Prostate gland (tissue), 2 donors: Measurements from ENCODE around the gene PDXK. TPM values are rescaled to one million over a fixed set of nuclear protein-coding genes. Genes with fewer than 3 reads are reported as not detected.

Experiments used
- DNase-seq: peaks from one replicate; pipeline ENCODE4 v3.0.0-alpha.2; 2019; ENCODE audit warnings: low spot score
- H3K27ac ChIP-seq, 2 donors: fragments of 200-600 bp; sonication (generic); 2 replicates each; pipeline ENCODE4 v1.5.1; 2017 to 2019
- H3K27me3 ChIP-seq: fragments of 200-600 bp; sonication (generic); replicated peaks from 2 replicates; pipeline ENCODE4 v1.5.1; 2019; ENCODE audit not compliant: insufficient read depth
- H3K36me3 ChIP-seq, 2 donors: fragments of 200-600 bp; sonication (generic); 1 replicate in 1 of 2; 2 replicates in 1 of 2; pipeline versions ENCODE4 v1.5.1 to v1.8.1; 2017 to 2019
- H3K4me1 ChIP-seq: fragments of 200-600 bp; sonication (generic); replicated peaks from 2 replicates; pipeline ENCODE4 v1.5.1; 2019
- H3K4me3 ChIP-seq, 2 donors: fragments of 200-600 bp; sonication (generic); 2 replicates each; pipeline ENCODE4 v1.5.1; 2017 to 2019
- H3K9me3 ChIP-seq: fragments of 200-600 bp; sonication (generic); 2 replicates; pipeline ENCODE4 v1.5.1; 2017
- POLR2A ChIP-seq: fragments of 450-650 bp; IDR thresholded peaks from one replicate; pipeline ENCODE4 v1.6.1; 2016; ENCODE audit warnings: antibody characterized with exemption, mild to moderate bottlenecking
- POLR2AphosphoS5 ChIP-seq: sonication (generic); formaldehyde crosslinking; IDR thresholded peaks from one replicate; pipeline ENCODE4 v1.6.1; 2017; ENCODE audit warnings: antibody characterized with exemption
- WGBS: methylation state at CpG from one replicate; pipeline ENCODE4 v1.1.5; 2018; 5-methylcytosine and 5-hydroxymethylcytosine counted together
- intact Hi-C: fragments of 100-400 bp; cut with DNase I; formaldehyde crosslinking; loops from one replicate; pipeline ENCODE4 v1.14.2; 2022
- total RNA-seq, 2 donors: library from RNA; depleted of rRNA; stranded (reverse); fragments of >200 nt; gene quantifications; one replicate each; pipeline ENCODE4 v1.1.0, GENCODE V29; 2016
- TF ChIP-seq, protein P1 (sequence below), 4 experiments: fragments of 200-600 bp in 2 of 4; fragments of 450-650 bp in 2 of 4; sonication (generic) in 2 of 4; IDR thresholded peaks; 1 replicate in 3 of 4; 2 replicates in 1 of 4; pipeline ENCODE4 v1.5.1; 2016 to 2019; ENCODE audit warnings: antibody characterized with exemption in 4 of 4, mild to moderate bottlenecking in 2 of 4, moderate library complexity in 2 of 4

The PDXK gene
- total RNA-seq, 2 donors from 2014 or later, result 61.4 to 161 TPM

DNA sequence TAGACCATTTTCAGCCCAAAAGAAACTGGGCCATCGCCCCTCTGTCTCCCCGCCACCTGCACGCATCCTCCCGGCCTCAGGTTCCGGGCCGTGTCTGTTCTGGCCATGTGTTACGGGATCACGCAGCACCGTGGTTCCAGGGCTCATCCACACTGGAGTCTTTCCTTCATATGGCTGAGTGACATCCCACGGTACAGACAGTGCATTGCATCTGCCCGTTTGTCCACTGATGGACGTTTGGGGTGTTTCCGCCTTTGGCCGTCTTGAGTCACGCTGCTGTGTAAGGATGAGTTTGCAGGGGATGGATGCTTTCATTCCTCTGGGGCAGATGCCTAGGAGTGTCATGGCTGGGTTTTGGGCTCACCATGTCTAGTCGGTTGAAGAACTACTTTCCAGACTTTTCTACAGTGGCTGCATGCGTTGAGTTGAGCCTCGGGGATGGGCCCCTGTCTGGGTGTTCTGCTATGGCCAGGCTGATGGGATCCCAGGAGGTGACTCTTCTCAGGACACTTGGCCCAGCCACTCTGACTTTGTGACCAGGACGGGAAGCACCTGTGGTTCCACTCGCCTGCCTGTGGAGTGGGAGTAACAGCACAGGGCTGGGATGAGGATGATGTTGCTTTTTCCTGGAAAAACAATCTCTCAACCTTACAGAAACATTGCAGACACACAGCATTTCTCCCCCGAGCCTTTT is 87.2 kb downstream of the PDXK start:
- WGBS, result 85% methylated on average over 20 of the region's 21 CpGs

DNA sequence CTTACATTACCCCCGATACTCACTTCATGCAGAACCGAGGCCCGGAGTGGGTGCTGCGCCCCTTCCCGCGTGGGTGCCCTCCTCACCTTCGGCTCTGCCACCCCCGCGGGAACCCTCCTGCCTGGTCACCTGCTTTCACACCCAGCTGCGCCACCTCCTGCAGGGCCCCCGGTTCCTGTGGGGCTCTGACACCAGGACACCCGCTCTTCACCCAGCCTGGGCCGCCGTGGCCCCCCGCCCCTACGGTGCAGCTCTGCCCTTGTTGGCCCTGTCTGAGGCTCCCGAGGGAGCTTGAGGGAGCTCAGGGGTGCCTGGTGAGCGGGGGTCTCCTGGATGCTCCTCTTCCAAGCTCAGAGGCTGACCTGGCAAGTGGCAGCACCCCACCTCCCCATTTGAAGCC is 89.4 kb downstream of the PDXK start:
- H3K27ac ChIP-seq, result no peak overlapping the region
- WGBS, result 75% methylated on average over 11 of the region's 18 CpGs
- TF ChIP-seq, protein P1, sequence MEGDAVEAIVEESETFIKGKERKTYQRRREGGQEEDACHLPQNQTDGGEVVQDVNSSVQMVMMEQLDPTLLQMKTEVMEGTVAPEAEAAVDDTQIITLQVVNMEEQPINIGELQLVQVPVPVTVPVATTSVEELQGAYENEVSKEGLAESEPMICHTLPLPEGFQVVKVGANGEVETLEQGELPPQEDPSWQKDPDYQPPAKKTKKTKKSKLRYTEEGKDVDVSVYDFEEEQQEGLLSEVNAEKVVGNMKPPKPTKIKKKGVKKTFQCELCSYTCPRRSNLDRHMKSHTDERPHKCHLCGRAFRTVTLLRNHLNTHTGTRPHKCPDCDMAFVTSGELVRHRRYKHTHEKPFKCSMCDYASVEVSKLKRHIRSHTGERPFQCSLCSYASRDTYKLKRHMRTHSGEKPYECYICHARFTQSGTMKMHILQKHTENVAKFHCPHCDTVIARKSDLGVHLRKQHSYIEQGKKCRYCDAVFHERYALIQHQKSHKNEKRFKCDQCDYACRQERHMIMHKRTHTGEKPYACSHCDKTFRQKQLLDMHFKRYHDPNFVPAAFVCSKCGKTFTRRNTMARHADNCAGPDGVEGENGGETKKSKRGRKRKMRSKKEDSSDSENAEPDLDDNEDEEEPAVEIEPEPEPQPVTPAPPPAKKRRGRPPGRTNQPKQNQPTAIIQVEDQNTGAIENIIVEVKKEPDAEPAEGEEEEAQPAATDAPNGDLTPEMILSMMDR (IDR thresholded peaks at IDR 0.05), result no peak
- no peak for TF ChIP-seq POLR2AphosphoS5
- TF ChIP-seq POLR2A, result no peak
- peaks cover 0 to under 1% of the 10 kb centered on the region in 2 donors for H3K36me3 ChIP-seq
- no peaks in the 10 kb centered on the region for H3K27me3 ChIP-seq
- H3K4me1 ChIP-seq, result peaks cover 7% of the 10 kb centered on the region
- no peaks in the 10 kb centered on the region for H3K9me3 ChIP-seq
- no peak overlapping the region for H3K4me3 ChIP-seq
- no peak for DNase-seq
- intact Hi-C loops, result no loop called here

More for the DNA sequence above, 87.2 kb downstream of the PDXK start:
- Histone ChIP-seq H3K4me3 (no peak overlapping the region), H3K27ac (no peak overlapping the region), H3K27me3 (no peaks in the 10 kb centered on the region), H3K9me3 (no peaks in the 10 kb centered on the region), H3K36me3 (peaks cover 0 to 11% of the 10 kb centered on the region in 2 donors), H3K4me1 (no peaks in the 10 kb centered on the region)
- intact Hi-C loops, result no loop called here
- no peak for DNase-seq
- TF ChIP-seq, protein P1 (IDR thresholded peaks at IDR 0.05), result no peak
- no peak for TF ChIP-seq POLR2AphosphoS5
- TF ChIP-seq POLR2A, result no peak

DNA sequence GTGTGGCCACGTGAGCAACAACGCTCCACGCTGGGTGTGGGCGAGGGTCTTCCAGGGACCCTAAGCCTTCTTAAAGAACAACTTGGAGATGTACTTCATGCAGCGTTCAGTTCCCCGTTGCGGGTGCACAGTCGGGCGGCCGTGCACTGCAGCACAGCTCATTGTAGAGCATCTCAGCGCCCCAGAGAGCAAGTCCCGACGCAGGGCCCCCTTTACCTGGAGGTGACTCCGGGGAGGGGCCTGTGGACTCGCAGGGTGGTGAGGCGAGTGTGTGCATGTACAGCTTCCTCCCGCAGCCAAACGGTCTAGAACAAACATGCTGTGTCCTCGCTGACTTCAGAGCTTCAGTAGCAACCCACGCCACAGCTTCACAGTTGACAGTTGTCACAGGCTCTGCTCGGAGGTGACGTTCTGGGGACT is 89.9 kb downstream of the PDXK start:
- peaks cover 7% of the 10 kb centered on the region for H3K4me1 ChIP-seq
- H3K27ac ChIP-seq, result no peak overlapping the region
- no peaks in the 10 kb centered on the region for H3K9me3 ChIP-seq
- no peak for TF ChIP-seq POLR2AphosphoS5
- no peak for TF ChIP-seq POLR2A
- TF ChIP-seq, protein P1 (IDR thresholded peaks at IDR 0.05), result no peak
- DNase-seq, result peak; percentile 49
- no peaks in the 10 kb centered on the region for H3K36me3 ChIP-seq
- intact Hi-C loops, result no loop called here
- no peaks in the 10 kb centered on the region for H3K27me3 ChIP-seq
- WGBS, result 54% methylated on average over 22 of the region's 22 CpGs
- no peak overlapping the region for H3K4me3 ChIP-seq

DNA sequence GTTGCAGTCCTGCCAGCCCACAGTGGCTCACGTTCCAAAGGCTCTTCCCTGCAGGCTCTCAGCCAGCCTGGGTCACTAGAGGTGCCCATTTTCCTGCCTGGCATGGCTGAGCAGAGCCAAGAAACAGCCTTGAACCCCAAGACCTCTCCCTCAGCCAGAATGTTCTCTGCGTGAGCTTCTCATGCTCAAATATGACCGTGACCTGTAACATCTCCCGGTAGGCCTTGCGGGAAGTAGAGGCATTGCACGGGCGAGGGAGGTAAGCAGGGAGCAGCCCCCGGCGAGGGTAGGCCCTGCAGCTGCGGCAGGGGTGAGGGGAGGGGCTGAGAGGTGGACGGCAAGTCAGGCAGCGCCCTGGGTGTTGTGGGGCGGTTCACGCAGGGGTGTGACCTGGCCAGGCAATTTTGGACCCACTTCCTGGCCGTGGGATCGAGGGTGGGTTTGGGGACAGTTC is 90.4 kb downstream of the PDXK start:
- Histone ChIP-seq H3K9me3 (no peaks in the 10 kb centered on the region), H3K4me1 (peaks cover 7% of the 10 kb centered on the region), H3K27ac (no peak overlapping the region), H3K27me3 (no peaks in the 10 kb centered on the region), H3K36me3 (no peaks in the 10 kb centered on the region), H3K4me3 (no peak overlapping the region)
- intact Hi-C loops, result no loop called here
- no peak for DNase-seq
- no peak for TF ChIP-seq POLR2AphosphoS5
- no peak for TF ChIP-seq POLR2A
- TF ChIP-seq, protein P1 (IDR thresholded peaks at IDR 0.05), result no peak
- 54% methylated on average over 16 of the region's 16 CpGs for whole genome bisulfite sequencing
